ENCODE measurements around the gene STAM2. TPM values are rescaled to one million over a fixed set of nuclear protein-coding genes. Genes with fewer than 3 reads are reported as not detected.
A peak's percentile ranks its signal among the peaks of the same experiment; 100 is the strongest.
"Not testable (repeated sequence)": the region's sequence is repeated elsewhere in the genome, so short reads cannot be mapped to it uniquely, and the experiment has no call there.

Gene STAM2
- total RNA-seq, 2 donors from 2014 or later: 30.6 to 42.0 TPM

- H3K4me3 ChIP-seq: peak overlapping the region; percentile 43
- H3K27me3 ChIP-seq: no peaks in the 10 kb centered on the region
- no peaks in the 10 kb centered on the region for H3K9me3 ChIP-seq
- TF ChIP-seq CTCF (IDR thresholded peaks at IDR 0.05): no peak
- no peaks in the 10 kb centered on the region for H3K36me3 ChIP-seq
- H3K27ac ChIP-seq: peak overlapping the region; percentile 92
- H3K4me1 ChIP-seq: no peaks in the 10 kb centered on the region
- H3K9ac ChIP-seq (ENCODE audit: low read depth in 2 of 2, low read length in 2 of 2): peak overlapping the region; percentile 79 to 95
- DNase-seq: no peak
- intact Hi-C loops (cut with DNase I): loop anchor here (5.0 to 10.0 kb wide), 2 partner anchors 138 to 540 kb away; partner anchors contain the start of genes ARL6IP6 and PRPF40A
These were observed 573 bp downstream of the STAM2 start for GRCh38 chr2:152175012-152175367.

GRCh38 chr2:152174574-152174973, 989 bp downstream of the STAM2 start:
- no peak for TF ChIP-seq CTCF (IDR thresholded peaks at IDR 0.05)
- no peaks in the 10 kb centered on the region for H3K9me3 ChIP-seq
- no peaks in the 10 kb centered on the region for H3K36me3 ChIP-seq
- intact Hi-C loops (cut with DNase I): loop anchor here (10.0 kb wide), 1 partner anchor 540 kb away; the partner anchor contains the start of genes ARL6IP6 and PRPF40A
- peak; percentile 27 for DNase-seq
- H3K4me3 ChIP-seq: peak overlapping the region; percentile 43
- no peaks in the 10 kb centered on the region for H3K4me1 ChIP-seq
- peak overlapping the region; percentile 79 to 95 for H3K9ac ChIP-seq (ENCODE audit: low read depth in 2 of 2, low read length in 2 of 2)
- peak overlapping the region; percentile 92 for H3K27ac ChIP-seq
- no peaks in the 10 kb centered on the region for H3K27me3 ChIP-seq

DNA sequence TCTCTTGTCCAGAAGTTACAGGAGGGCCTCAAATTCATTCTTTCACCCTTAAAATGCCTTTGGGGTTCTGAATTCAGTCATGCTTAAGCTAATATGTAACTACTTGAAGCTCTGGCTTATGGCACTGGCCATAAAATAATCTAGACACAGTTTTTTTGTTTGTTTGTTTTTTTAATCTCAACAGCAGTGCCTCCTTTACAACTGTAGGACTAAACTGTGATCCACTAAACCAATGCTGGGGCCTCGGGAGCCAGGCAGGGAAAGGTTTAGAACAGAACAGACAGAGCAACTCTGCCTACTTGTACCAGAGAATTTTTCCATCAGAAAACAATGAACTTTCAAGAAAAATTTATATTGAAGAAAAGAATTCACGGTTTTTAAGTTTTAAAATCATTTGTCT, 1.7 kb downstream of the STAM2 start:
- Histone ChIP-seq H3K36me3 (no peaks in the 10 kb centered on the region), H3K9ac (ENCODE audit: low read depth in 2 of 2, low read length in 2 of 2) (peak overlapping the region in 1 of 2 donors; percentile 43), H3K4me3 (no peak overlapping the region), H3K9me3 (no peaks in the 10 kb centered on the region), H3K27me3 (no peaks in the 10 kb centered on the region), H3K4me1 (no peaks in the 10 kb centered on the region), H3K27ac (no peak overlapping the region)
- intact Hi-C loops (cut with DNase I): loop anchor here (10.0 kb wide), 1 partner anchor 541 kb away; the partner anchor contains the start of genes ARL6IP6 and PRPF40A
- TF ChIP-seq CTCF (IDR thresholded peaks at IDR 0.05): no peak
- DNase-seq: peak; percentile 38

GRCh38 chr2:152172201-152172785, 3.3 kb downstream of the STAM2 start:
- intact Hi-C loops (cut with DNase I): loop anchor here (10.0 kb wide), 1 partner anchor 543 kb away; the partner anchor contains the start of genes ARL6IP6 and PRPF40A
- not testable (repeated sequence) for H3K36me3 ChIP-seq, H3K27me3 ChIP-seq, H3K4me1 ChIP-seq, H3K4me3 ChIP-seq, H3K9me3 ChIP-seq
- Histone ChIP-seq H3K9ac (ENCODE audit: low read depth in 2 of 2, low read length in 2 of 2) (peak overlapping the region in 1 of 2 donors; percentile 64), H3K27ac (peak overlapping the region; percentile 85)
- DNase-seq: peak; percentile 45

DNA sequence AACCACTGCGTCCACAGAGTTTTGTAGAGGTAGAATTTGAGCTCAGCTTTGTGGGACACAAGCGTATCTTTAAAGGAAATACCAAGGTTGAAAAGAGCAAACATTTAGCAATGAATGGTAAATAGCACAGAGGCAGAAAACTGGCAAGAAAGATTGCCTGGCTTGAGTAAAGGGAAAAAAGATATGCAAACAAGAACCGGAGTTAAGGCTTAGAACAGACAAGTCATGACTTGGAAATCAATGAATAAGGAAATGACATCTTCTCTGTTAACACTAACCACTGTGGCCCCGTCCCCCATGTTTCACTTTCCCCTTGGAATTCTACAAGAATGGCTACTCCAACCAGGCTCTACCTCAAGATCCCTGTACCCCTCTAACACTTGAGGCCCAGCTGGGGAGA, 3.8 kb downstream of the STAM2 start:
- peak; percentile 32 for DNase-seq
- Histone ChIP-seq H3K4me3 (no peak overlapping the region), H3K27me3 (no peaks in the 10 kb centered on the region), H3K9ac (ENCODE audit: low read depth in 2 of 2, low read length in 2 of 2) (peak overlapping the region in 1 of 2 donors; percentile 64), H3K9me3 (no peaks in the 10 kb centered on the region), H3K27ac (peak overlapping the region; percentile 85), H3K4me1 (no peaks in the 10 kb centered on the region), H3K36me3 (no peaks in the 10 kb centered on the region)
- intact Hi-C loops (cut with DNase I): loop anchor here (10.0 kb wide), 1 partner anchor 543 kb away; the partner anchor contains the start of genes ARL6IP6 and PRPF40A
- TF ChIP-seq CTCF (IDR thresholded peaks at IDR 0.05): no peak

- DNase-seq; H3K9ac ChIP-seq (ENCODE audit: low read depth in 2 of 2, low read length in 2 of 2); H3K9me3 ChIP-seq; H3K4me1 ChIP-seq; H3K27ac ChIP-seq; H3K36me3 ChIP-seq; H3K27me3 ChIP-seq; H3K4me3 ChIP-seq; intact Hi-C loops (cut with DNase I): not testable (repeated sequence)
These were observed 6.4 kb downstream of the STAM2 start for GRCh38 chr2:152169158-152169557.

DNA sequence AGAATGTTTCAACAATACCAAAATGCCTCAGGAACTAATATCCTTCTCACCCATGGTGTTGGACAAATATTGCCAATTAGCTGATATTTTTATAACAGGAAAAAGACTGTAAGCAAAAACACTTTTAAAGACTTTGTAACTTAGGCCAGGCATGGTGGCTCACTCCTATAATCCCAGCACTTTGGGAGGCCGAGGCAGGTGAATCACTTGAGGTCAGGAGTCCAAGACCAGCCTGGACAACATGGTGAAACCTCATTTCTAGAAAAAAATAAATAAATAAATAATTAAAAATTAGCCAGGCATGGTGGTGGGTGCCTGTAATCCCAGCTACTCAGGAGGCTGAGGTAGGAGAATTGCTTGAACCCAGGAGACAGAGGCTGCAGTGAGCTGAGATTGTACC, 8.1 kb downstream of the STAM2 start:
- DNase-seq; H3K27me3 ChIP-seq; H3K4me1 ChIP-seq; H3K4me3 ChIP-seq; H3K9ac ChIP-seq (ENCODE audit: low read depth in 2 of 2, low read length in 2 of 2); intact Hi-C loops (cut with DNase I); H3K27ac ChIP-seq; H3K36me3 ChIP-seq; H3K9me3 ChIP-seq: not testable (repeated sequence)
